ENCODE data around the gene AGT.
"Not testable (repeated sequence)": the region's sequence is repeated elsewhere in the genome, so short reads cannot be mapped to it uniquely, and the experiment has no call there.

AGT gene

GRCh38 chr1:230691615-230692014 is 22.3 kb downstream of the AGT start:
- peak; percentile 82 for DNase-seq (ENCODE audit: low spot score)

GRCh38 chr1:230690101-230690500 is 23.8 kb downstream of the AGT start:
- no peak for DNase-seq (ENCODE audit: low spot score)

GRCh38 chr1:230686747-230687146 is 27.2 kb downstream of the AGT start:
- DNase-seq (ENCODE audit: low spot score): no peak

GRCh38 chr1:230684998-230685397 is 28.9 kb downstream of the AGT start:
- no peak for DNase-seq (ENCODE audit: low spot score)

- no peak for DNase-seq (ENCODE audit: low spot score)
Observed at GRCh38 chr1:230684146-230684545, 29.8 kb downstream of the AGT start.

- DNase-seq (ENCODE audit: low spot score): no peak
Observed at GRCh38 chr1:230682882-230683610, 30.9 kb downstream of the AGT start.

GRCh38 chr1:230682274-230682673 is 31.6 kb downstream of the AGT start:
- peak; percentile 99 for DNase-seq (ENCODE audit: low spot score)

GRCh38 chr1:230681599-230681998 is 32.3 kb downstream of the AGT start:
- no peak for DNase-seq (ENCODE audit: low spot score)

- DNase-seq (ENCODE audit: low spot score): no peak
Observed at GRCh38 chr1:230680300-230681025, 33.5 kb downstream of the AGT start.

GRCh38 chr1:230679825-230680224 is 34.1 kb downstream of the AGT start:
- no peak for DNase-seq (ENCODE audit: low spot score)

- no peak for DNase-seq (ENCODE audit: low spot score)
Observed at GRCh38 chr1:230679192-230679591, 34.7 kb downstream of the AGT start.

GRCh38 chr1:230677200-230677599 is 36.7 kb downstream of the AGT start:
- no peak for DNase-seq (ENCODE audit: low spot score)

- DNase-seq (ENCODE audit: low spot score): peak; percentile 73
Observed at GRCh38 chr1:230674581-230674980, 39.3 kb downstream of the AGT start.

GRCh38 chr1:230669543-230669942 is 44.4 kb downstream of the AGT start:
- no peak for DNase-seq (ENCODE audit: low spot score)

GRCh38 chr1:230668227-230668626 is 45.7 kb downstream of the AGT start:
- peak; percentile 52 for DNase-seq (ENCODE audit: low spot score)

GRCh38 chr1:230661976-230662375 is 51.9 kb downstream of the AGT start:
- DNase-seq (ENCODE audit: low spot score): peak; percentile 97

- no peak for DNase-seq (ENCODE audit: low spot score)
Observed at GRCh38 chr1:230658691-230659090, 55.2 kb downstream of the AGT start.

- not testable (repeated sequence) for DNase-seq (ENCODE audit: low spot score)
Observed at GRCh38 chr1:230658103-230658502, 55.8 kb downstream of the AGT start.

- DNase-seq (ENCODE audit: low spot score): not testable (repeated sequence)
Observed at GRCh38 chr1:230656719-230657118, 57.2 kb downstream of the AGT start.

All from cerebellar cortex (tissue), 1 donor.